UCSD-AML1 (cell line): ENCODE results near the gene SEL1L3.
"Not testable (repeated sequence)": the region's sequence is repeated elsewhere in the genome, so short reads cannot be mapped to it uniquely, and the experiment has no call there.

Source experiments
- DNase-seq: peaks from one replicate; lab custom pipeline; 2025; ENCODE audit not compliant: unreplicated experiment; lab: John Stamatoyannopoulos, UW

The SEL1L3 gene

DNA sequence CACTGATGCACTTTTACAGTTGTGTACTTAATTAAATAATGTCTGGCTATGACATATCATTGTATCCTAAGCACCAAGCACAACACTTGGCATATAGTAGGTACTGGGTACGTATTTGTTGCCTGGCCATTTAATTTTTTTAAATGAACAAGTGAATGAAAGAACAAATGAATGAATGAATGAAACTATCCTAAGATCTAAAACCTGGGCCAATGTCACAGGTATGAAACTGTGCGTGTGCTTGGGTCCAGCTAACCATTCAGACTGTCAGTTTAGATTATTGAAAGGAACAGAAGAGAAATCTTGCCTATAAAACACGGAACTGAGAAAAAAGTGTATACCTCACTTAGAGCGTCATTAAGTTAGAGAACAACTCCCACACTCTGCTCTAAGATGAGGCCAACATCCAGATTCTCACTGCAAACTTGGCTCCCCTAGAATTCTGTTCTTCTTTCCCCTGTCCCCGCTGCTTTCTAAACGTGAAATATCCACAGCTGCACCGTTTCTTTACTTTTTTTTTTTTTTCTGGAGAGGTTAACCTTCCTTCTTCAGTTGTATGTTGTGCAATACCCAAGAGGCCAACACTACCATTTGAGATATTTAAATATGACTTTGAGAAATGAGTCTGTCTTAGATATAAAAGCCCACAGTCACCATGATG, 17.3 kb upstream of the SEL1L3 start:
- no peak for DNase-seq

DNA sequence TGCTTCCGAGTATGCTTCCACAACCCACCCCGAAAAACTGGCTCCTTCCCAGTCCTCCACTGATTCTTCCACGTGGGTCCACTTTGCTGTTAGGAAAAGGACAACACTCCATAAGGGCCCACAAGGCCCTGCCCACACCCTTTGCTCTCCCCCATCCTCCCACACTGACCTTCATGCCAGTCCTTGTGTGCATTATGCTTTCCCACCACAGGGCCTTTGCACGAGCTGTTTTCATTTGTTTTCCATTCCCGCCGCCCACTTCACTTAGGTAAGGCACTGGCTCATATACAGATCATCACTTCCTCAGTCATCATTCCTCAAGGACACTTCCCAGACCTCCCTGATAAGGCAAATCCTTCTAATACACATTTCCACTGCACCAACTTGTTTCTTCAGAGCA, 16.8 kb upstream of the SEL1L3 start:
- DNase-seq = no peak

DNA sequence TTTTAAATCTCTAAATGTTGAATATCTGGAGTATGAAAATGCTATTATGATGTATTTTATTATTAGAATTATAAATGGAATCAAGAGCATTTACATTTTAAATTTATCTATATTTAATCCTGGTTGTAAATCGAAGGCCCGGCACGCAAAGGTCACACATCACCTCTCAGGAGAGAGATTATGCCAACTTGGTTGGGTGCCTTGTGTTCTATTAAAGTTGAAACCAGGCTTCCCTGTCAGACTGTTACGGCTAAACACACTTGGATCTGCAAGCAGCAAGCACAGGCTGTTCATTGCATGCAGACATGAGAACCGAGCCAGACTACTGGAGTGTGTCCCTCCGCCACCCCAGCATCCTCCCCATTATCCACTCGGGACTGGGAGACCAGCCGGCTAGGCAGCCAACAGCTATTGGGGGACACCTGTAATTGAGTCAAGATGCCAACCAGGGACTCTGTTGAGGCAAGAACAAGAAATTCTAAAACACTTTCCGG, 16.4 kb upstream of the SEL1L3 start:
- no peak for DNase-seq

DNA sequence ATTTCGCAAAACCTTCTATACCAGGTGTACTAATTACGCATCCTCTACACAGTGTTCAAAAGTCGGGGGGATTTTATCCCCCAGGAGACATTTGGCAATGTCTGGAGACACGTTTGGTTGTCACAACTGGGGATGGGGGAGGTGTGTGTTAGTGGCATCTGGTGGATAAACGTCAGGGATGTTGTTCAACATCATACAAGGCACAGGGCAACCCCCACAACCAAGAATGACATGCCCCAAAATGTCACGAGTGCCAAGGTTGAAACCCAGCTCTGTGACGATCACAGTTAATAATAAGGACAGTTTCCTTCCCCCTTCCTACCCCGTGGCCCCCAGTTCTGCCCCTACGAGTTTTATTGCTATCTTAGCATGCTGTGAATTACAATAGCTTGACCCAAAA, 15.9 kb upstream of the SEL1L3 start:
- no peak for DNase-seq

DNA sequence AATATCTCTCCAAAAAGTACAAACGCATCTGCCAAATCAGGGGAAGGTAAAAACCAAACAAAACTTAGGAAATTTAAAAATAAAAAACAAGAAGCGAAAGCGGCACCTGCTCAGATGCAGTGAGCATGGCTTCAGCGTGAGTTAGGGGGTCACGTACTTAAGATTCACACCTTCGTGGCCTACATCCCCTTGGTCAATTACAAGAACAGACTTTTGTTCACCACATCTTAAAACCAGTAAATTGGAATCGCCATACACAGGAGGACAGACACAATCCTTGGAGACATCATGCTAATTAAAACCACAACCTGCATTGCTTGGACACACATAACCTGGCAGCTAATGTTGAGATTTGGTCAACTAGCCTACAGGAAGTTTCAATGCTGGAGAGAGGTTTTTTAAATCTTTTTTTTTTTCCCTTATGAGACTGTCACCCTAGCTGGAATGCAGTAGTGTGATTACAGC, 12.5 kb upstream of the SEL1L3 start:
- no peak for DNase-seq

DNA sequence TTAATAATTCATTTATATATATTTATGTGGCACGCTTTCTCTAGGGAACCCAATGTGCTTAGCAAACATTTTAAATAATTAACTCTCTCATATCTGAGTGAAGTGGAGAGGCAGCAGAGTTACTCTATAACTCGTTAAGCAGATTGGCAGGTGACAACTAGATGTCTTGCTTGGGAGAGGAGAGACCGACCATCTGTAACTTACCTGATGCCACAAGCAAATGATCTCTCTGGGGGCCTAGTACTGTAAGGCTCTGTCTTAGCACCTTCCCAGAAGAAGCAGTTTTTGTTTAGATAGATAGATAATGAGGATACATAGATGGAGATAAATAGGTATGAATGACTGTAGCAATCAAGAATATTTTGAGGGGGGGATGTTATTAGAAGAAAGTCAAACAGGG, 11.9 kb upstream of the SEL1L3 start:
- DNase-seq = no peak

DNA sequence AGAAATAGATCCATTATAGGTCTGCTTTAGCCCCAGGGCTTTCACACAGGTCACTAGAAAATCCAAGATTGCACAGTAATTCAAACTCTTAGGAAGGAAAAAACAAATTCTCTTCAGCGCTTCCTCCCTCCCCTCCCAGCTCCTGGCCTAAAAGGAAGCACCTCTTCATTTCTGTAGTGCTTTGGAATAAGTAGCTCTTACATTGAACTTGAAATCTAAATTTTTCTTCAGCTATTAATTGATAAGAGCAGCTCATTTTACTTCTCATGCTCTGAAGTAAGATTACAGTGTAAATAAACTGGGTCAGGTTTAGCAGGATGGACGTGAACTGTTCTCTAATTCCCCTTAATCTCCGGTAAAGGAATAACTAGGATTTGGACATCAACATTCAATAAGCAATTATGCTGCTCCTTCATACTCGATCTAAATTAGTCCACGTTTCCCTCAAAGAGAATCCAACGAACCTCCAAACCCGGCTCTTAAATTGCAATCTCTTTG, 10.9 kb upstream of the SEL1L3 start:
- DNase-seq = no peak

DNA sequence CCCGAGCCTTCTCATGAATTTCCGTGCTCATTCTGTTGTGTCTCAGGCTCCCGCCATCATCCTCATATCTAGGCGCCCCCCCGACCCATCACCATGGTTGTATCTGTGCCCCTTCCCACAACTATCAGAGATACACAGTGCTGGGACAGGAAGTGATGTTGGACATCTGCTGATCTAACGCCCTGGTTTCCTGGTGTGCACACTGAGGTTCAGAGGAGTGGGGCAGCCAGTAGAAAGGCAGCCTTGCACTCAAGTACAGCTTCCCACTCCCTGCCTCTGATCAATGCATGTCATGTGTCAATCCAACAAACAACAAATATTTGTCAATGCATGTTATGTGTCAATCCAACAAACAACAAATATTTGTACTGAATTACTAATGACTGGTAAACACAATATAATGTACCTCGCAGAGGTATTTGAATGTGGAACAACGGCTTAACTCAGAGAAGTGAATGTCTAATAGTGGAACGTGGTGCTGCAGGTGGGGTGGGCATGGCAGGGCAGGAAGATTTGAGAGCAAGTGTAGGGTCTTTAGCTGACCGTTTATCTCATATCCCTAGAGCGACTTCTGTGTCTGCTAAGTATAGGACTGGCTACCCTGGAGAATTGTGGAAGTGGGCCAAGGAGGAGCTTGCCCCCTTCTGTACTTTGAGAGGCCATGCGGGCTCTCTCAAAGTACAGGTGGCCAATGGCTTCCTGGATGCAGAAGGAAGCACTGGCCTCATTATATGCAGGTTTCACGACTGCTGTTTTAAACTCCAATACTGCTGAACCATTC, 10.3 kb upstream of the SEL1L3 start:
- DNase-seq = no peak

DNA sequence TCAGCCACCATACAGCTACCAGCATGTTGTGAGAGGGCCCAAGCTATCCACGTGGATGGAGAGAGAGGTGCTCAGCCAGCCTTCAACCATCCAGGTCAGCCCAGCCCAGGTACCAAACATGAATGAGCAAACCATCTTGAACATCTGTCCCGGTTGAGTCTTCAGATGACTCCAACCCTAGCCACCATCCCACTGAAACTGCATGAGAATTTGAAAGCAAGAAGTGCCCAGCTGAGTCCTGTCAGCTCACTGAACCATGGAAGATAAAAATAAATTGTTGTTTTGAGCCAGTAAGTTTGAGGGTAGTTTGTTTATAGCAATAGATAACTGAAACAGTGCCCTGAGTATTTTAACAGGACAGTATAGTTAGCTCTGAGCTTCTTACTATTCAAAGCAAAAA, 7.3 kb upstream of the SEL1L3 start:
- no peak for DNase-seq

DNA sequence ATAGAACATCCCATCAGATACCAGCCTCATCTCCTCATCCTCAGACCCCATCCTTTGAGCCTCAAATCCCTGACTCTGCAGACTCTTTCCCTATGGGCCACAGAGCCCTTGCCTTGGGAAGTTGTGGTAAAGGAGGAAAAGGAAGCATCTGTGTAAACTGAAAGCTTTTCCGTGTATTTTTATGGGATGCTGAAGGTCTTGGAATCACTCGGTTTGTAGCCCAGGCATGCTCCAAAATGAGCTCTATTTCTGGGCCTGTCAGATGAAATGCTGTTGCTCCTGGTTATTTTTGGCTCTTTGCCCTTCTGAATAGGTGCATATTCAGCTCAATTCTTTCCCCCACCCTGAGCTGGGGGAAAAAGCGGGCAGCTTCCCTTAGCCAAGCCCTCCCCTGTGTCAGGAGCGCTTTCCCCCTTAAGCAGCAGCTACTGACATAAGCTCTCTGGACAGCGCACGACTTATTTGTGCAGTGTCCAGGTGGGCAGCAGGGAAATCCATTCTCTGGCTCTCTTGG, 5.0 kb upstream of the SEL1L3 start:
- no peak for DNase-seq

DNA sequence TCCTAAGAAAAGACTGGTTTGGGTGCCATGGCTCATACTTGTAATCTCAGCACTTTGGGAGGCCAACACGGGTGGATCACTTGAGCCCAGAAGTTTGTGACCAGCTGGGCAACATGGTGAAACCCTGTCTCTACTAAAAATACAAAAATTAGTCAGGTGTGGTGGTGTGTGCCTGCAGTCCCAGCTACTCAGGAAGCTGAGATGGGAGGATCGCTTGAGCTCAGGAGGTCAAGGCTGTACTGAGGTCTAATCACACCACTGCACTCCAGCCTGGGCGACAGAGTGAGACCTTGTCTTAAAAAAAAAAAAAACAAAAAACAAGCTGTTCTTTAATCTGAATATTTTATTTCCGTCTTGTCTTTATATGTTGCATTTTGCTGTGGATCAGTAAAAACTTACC, 3.6 kb upstream of the SEL1L3 start:
- DNase-seq = not testable (repeated sequence)

DNA sequence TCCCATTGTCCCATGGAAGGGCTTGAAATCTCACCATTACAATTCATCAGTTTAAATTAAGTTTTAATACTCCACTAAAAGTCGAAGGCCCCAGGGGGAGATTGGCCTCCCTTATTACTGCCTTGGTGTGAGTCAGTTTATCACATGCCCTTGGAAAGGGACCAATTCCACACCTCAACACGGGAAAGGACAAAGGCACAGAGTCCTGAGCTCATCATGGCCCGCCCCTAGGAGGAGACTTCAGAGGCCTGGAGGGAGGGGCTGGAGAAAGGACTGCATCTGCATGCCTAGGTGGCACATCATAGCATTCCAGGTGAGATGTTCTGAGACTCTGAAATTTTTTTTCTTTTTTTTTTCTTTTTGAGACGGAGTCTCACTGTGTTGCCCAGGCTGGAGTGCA, 2.8 kb upstream of the SEL1L3 start:
- DNase-seq = no peak

DNA sequence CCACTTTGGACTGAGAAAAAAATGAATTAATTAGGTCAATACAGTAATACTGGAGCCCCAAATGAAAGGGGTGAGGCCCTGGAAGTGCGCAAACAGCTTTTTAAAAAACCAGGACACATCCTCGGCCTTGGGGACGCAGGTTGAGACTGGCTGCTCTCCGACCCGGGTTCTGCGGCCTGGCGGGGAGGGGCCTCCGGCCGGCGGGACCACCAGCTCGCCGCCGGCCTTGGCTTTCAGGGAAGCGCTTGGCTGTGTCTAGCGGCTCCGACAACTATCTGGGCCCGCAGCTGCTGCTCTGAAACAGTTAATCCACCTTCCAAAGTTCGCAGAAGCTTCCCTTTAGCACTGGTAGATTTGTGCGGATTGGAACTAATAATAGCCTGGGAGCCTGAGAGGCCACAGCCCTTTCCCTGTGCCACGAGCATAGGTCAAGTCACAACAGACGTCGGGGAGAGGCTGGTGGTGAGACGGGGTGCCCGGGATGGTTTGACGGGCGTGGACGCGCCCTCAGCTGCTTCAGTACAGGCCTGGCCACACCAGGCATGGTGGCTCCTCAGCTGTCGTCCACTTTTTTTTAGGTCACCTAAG, 1.1 kb upstream of the SEL1L3 start:
- DNase-seq = no peak

DNA sequence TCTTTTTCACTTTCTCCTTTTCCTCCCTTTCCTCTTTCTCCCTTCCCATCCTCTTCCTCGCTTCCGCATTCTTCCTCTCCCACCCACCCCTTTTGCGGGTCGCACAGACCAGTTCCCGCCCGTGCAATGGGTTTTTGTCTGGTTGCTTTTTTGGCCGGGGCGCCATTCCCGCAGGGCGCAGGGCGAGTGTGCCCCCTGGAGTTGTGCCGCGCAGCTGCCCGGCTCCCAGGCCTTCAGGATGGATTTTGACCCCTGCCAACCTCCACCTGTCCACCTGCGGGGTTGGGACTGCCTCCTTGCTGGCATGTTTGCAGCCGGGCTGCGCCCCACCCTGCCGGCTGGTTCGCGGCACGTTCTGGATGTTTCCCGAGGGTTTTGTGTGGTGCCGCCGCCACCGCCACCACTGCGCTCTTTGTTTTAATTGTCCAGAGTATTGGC, 578 bp upstream of the SEL1L3 start:
- peak; percentile 50 for DNase-seq

DNA sequence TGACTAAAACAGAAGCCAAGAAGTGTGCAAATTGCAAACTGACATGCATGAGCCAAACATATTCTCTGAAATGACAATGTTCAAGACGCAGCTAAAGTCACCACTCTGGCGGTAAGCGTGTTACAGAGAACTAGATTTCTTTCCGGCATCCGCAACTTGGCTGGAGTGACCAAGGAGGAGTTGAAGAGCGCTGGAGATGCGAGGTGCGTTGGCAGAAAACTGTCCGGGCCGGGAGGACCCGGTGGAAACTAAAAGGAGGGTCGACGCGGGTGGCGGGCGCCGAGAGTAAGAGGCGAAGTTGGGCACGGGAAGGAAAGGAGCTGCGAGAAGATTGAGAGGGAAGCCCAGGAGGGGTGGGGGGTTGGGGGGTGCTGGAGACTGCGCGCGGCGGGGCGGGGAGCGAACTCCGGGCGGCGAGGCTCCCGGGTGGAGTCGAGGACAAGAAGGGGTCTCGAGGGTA, 807 bp downstream of the SEL1L3 start:
- peak; percentile 49 for DNase-seq

DNA sequence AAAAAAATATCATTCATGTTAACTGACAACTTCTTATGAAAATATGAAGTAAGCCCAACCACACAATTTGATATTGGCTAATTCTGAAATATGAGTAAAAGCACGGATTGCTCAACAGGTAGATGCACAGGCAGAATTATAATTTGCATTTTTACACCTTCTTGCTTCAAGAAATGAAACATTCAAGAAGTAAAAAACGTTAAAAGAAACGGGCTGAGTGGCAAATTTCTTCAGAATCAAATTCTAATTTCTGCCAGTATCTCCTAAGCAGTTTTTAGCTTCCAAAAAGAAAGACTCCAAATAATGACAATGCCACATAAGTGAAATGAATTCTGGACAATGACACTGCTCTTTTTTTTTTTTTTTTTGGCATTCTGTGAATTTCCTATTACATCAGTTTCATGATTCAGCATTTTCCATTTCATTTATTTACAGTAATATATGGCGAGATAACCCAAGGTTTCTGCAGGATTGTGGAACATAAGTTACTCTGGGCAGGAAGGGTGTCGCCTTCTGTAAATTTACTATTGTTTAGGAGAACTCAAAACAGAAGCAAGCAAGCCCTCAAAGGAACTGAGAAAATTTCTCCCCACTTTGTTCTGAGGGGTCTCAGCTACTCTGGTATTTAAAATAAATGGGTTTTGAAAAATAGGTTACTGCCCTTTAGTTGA, 1.4 kb downstream of the SEL1L3 start:
- DNase-seq = no peak

DNA sequence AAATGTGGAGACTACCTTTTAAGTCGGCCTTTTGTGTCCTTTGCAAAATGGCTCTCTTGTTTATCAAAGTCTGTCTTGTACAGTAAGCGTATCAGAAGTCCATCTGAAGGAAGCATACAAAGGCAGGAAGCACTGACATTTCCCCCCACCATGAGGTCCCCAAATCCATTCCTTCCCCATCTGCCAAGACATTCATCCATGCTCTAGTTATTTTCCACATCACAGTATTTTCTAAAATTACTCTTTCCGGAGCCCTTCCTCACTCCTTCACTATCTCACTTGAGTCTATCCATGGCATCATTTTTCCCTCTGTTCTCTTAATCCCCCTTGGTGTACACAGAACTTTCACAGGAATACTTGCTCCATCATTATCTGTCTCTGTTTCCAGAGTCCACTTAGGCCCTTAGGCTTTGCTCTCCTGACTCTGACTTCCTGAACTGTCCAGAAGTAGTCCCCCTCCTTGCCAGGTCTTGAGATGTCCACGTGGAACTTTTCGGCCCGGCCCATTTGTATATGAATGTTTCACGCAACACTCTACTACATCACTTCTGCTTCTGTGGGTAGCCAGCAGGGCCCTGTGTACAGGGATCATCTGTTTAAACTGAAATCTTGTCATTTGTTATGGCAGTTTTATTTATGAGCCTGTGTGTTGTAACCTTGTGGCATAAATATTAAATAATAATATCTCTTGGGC, 2.1 kb downstream of the SEL1L3 start:
- DNase-seq = peak; percentile 62

DNA sequence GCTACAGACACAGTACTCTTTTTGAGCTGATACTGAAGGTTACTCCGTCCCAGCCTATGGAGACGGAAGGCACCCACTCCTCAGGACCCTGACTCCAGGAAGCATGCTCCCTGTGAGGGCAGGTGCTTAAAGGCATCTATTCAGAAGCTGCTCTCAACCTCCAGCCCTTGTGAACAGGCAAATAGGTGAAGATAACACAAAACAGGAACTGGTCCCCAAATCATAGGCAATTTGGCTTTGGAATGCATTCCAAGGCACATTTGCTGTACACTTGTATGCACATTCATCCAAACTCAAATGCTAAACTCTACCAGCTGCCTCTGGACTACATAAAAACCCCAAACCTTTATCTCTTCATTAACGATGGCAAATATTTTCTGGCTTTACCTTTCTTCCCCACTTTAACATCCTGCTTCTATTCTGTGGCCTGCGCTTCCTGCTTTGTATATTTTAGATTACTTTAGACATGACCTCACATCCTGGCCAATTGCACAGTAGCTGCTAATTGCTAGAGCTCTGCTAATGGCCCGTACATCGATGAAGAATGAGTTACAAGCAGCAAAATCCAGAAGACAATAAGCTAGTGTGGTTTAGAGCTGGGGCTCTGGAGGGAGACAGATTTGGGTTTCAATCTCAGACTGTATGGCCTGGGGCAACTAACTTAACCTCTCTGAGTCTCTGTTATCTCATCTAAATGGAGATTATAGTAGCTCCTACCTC, 3.2 kb downstream of the SEL1L3 start:
- no peak for DNase-seq

DNA sequence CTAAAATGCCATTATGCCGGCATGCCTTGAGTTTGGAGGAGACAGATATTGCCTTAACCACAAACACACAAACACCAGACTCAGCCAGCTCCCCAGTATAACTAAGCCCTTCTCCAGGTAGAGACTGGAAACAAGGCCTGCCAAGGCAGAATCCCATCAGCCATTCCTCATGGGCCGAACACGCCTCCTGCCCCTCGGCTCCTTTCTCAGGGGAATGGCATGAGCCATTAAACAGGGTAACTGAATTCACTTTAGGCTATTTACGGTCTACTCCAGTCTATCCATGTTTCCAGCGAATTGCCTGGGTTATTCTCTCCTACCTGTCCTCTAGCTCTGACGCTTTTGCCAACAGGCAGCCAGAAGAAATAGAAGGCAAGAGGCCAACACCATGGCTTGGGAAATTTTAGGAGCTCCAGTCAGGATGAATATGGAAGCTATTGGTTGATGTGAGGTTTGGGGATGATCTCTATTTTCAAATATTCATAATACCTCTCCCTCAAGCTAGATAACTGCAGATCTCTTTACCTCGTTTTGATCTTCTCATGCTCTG, 4.9 kb downstream of the SEL1L3 start:
- no peak for DNase-seq
